ENCODE results near the gene APLF. TPM values are rescaled to one million over a fixed set of nuclear protein-coding genes. Genes with fewer than 3 reads are reported as not detected.
"Not testable (repeated sequence)": the region's sequence is repeated elsewhere in the genome, so short reads cannot be mapped to it uniquely, and the experiment has no call there.

The APLF gene
- total RNA-seq, 3 donors from 2014 or later, result 1.3 to 1.6 (median 1.3) TPM

DNA sequence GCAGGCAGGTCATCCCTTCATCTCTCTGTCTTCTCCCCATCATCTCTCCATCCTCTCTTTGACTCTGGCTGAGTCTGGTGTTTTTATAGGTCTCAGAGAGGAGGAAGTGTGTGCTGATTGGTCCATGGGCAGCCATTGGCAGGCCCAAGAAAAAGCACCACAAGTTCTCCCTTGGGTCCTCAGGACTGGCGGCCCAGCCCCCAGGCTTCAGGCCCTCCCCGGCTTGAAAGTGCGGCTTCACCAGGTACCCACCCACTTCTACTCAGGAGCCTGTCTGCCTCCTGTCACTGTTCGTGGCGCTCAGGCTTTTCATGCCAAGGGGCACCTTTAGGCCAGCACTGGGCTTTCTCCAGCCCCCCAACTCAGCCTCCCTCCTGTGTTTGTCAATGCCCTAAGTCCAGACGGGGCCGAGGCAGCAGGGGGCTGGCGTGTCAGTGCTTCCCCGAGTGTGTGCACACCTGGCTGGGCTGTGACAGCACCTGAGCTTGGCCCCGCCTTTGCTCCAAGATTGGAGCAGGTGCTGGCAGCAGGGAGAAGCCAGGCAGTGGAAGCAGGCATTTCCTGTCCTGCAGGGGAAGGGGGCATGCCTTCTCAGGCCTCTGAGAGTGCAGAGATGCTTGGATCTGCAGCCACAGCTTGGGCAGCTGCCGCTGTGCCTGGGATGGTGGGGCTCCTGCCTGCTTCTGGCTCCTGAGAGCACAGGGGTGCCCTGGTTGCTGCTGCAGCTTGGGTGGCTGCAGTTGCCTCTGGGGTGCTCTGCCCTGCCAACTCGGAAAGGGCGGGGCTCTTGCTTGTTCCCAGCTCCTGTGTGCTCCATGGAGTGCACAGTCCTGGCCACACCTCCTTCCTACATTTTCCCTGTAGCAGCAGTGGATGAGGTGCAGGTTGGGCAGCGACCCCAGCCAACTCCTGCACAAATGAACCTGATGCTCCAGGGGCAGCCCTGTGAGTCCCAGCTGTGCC lies 34.4 kb upstream of the APLF start:
- ATAC-seq, result no peak
- DNase-seq, result no peak
- Mint-ChIP-seq H3K4me1 (ENCODE audit: low read depth) (peaks cover 9% of the 10 kb centered on the region), H3K4me3 (no peak overlapping the region), H3K36me3 (ENCODE audit: insufficient read depth) (no peaks in the 10 kb centered on the region), H3K9me3 (no peaks in the 10 kb centered on the region), H3K27me3 (ENCODE audit: low read depth) (no peaks in the 10 kb centered on the region)

- no peaks in the 10 kb centered on the region for H3K36me3 Mint-ChIP-seq (ENCODE audit: insufficient read depth)
- no peak for DNase-seq
- ATAC-seq, result no peak
- H3K4me1 Mint-ChIP-seq (ENCODE audit: low read depth), result peaks cover 8% of the 10 kb centered on the region
- H3K4me3 Mint-ChIP-seq, result no peak overlapping the region
- no peaks in the 10 kb centered on the region for H3K27me3 Mint-ChIP-seq (ENCODE audit: low read depth)
- H3K9me3 Mint-ChIP-seq, result no peaks in the 10 kb centered on the region
These were observed 32.4 kb upstream of the APLF start for GRCh38 chr2:68434981-68435380.

- DNase-seq, result no peak
- Mint-ChIP-seq H3K27me3 (ENCODE audit: low read depth) (no peaks in the 10 kb centered on the region), H3K4me1 (ENCODE audit: low read depth) (peaks cover 12% of the 10 kb centered on the region), H3K36me3 (ENCODE audit: insufficient read depth) (no peaks in the 10 kb centered on the region), H3K4me3 (no peak overlapping the region), H3K9me3 (no peaks in the 10 kb centered on the region)
- no peak for ATAC-seq
These were observed 31.8 kb upstream of the APLF start for GRCh38 chr2:68435615-68436014.

- H3K4me3 Mint-ChIP-seq, result no peak overlapping the region
- H3K36me3 Mint-ChIP-seq (ENCODE audit: insufficient read depth), result no peaks in the 10 kb centered on the region
- H3K9me3 Mint-ChIP-seq, result no peaks in the 10 kb centered on the region
- H3K27me3 Mint-ChIP-seq (ENCODE audit: low read depth), result no peaks in the 10 kb centered on the region
- peaks cover 17% of the 10 kb centered on the region for H3K4me1 Mint-ChIP-seq (ENCODE audit: low read depth)
- DNase-seq, result no peak
- no peak for ATAC-seq
These were observed 31.1 kb upstream of the APLF start for GRCh38 chr2:68436270-68436669.

DNA sequence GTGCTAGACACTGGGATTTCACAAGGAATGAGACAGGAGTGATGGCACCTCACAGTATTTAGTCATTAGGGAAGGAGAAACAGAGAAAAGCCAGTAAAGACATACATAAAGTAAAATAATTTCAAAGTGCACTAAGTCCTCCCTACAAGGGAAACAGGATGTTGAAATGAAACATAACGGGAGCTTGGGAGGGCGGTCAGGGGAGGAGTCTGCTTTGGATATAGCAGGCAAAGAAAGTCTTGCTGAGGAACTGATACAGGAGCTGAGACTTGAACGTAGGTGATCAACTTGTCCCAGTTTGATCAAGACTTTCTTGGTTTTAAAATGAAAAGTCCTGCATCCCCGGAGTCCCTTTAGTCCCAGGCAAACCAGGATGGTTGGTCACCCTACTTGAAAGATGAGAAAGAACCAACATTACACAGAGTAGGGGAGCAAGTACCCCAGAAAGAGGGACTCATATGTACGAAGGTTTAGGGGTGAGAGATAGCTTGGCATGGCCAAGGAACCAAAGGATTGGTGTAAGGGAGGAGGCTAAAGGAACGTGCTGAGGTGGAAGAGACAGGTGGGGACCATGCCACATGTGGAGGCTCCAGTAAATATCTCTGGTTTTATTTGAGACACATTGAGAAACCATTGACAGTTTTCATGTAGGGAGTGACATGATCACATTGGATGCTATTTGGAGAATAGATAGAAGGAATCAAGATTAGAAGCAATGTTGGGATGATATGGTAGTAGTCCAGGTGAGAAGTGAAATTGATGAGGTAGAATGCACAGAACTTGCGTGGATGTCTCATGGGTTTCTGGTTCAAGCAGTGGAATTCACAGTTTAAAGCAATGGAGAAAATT lies 28.7 kb upstream of the APLF start:
- H3K27me3 Mint-ChIP-seq (ENCODE audit: low read depth), result no peaks in the 10 kb centered on the region
- no peaks in the 10 kb centered on the region for H3K9me3 Mint-ChIP-seq
- peaks cover 21% of the 10 kb centered on the region for H3K4me1 Mint-ChIP-seq (ENCODE audit: low read depth)
- H3K4me3 Mint-ChIP-seq, result no peak overlapping the region
- DNase-seq (no peak), ATAC-seq (no peak)
- no peaks in the 10 kb centered on the region for H3K36me3 Mint-ChIP-seq (ENCODE audit: insufficient read depth)

GRCh38 chr2:68441179-68441993 lies 26.0 kb upstream of the APLF start:
- DNase-seq (peak; percentile 74), ATAC-seq (peak; percentile 98 to 99)
- Mint-ChIP-seq H3K4me3 (peak overlapping the region; percentile 48), H3K36me3 (ENCODE audit: insufficient read depth) (no peaks in the 10 kb centered on the region), H3K27me3 (ENCODE audit: low read depth) (no peaks in the 10 kb centered on the region), H3K4me1 (ENCODE audit: low read depth) (peaks cover 21% of the 10 kb centered on the region), H3K9me3 (no peaks in the 10 kb centered on the region)

GRCh38 chr2:68441994-68442322 lies 25.4 kb upstream of the APLF start:
- ATAC-seq (no peak), DNase-seq (no peak)
- Mint-ChIP-seq H3K27me3 (ENCODE audit: low read depth) (no peaks in the 10 kb centered on the region), H3K4me1 (ENCODE audit: low read depth) (peaks cover 21% of the 10 kb centered on the region), H3K36me3 (ENCODE audit: insufficient read depth) (no peaks in the 10 kb centered on the region), H3K9me3 (no peaks in the 10 kb centered on the region), H3K4me3 (no peak overlapping the region)

- not testable (repeated sequence) for H3K9me3 Mint-ChIP-seq
These were observed 21.0 kb upstream of the APLF start for GRCh38 chr2:68446425-68446824.

DNA sequence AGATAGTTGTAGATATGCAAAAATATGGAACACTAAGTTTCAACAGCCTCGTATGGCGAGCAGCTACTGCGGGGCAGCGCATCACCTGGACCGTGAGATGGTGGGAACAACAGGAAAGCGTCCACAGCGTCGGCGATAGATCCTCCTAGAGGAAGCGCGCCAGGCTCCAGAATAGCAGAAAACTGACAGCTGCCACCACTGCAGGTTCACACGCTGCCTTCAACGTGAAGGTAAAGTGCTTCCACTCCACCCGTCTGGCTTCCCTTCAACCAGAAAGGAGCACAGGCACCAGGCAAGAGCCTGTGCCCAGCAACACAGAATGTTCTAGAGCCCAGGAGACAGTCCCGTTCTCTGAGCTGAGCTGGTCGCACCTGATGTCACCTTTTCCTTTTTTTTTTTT lies 20.3 kb upstream of the APLF start:
- peaks cover 1% of the 10 kb centered on the region for H3K4me1 Mint-ChIP-seq (ENCODE audit: low read depth)
- ATAC-seq (no peak), DNase-seq (no peak)
- H3K27me3 Mint-ChIP-seq (ENCODE audit: low read depth), result no peaks in the 10 kb centered on the region
- H3K36me3 Mint-ChIP-seq (ENCODE audit: insufficient read depth), result no peaks in the 10 kb centered on the region
- H3K9me3 Mint-ChIP-seq, result peaks cover 6% of the 10 kb centered on the region
- H3K4me3 Mint-ChIP-seq, result no peak overlapping the region

More at GRCh38 chr2:68446425-68446824, 21.0 kb upstream of the APLF start:
- H3K4me3 Mint-ChIP-seq; H3K4me1 Mint-ChIP-seq (ENCODE audit: low read depth); DNase-seq; H3K27me3 Mint-ChIP-seq (ENCODE audit: low read depth); H3K36me3 Mint-ChIP-seq (ENCODE audit: insufficient read depth); ATAC-seq: not testable (repeated sequence)

GRCh38 chr2:68448671-68449653 lies 18.4 kb upstream of the APLF start:
- no peak for DNase-seq
- Mint-ChIP-seq H3K9me3 (peaks cover 6% of the 10 kb centered on the region), H3K4me1 (ENCODE audit: low read depth) (peaks cover 15% of the 10 kb centered on the region), H3K27me3 (ENCODE audit: low read depth) (no peaks in the 10 kb centered on the region), H3K4me3 (no peak overlapping the region), H3K36me3 (ENCODE audit: insufficient read depth) (no peaks in the 10 kb centered on the region)
- ATAC-seq, result peak in 1 of 2 donors; percentile 37

DNA sequence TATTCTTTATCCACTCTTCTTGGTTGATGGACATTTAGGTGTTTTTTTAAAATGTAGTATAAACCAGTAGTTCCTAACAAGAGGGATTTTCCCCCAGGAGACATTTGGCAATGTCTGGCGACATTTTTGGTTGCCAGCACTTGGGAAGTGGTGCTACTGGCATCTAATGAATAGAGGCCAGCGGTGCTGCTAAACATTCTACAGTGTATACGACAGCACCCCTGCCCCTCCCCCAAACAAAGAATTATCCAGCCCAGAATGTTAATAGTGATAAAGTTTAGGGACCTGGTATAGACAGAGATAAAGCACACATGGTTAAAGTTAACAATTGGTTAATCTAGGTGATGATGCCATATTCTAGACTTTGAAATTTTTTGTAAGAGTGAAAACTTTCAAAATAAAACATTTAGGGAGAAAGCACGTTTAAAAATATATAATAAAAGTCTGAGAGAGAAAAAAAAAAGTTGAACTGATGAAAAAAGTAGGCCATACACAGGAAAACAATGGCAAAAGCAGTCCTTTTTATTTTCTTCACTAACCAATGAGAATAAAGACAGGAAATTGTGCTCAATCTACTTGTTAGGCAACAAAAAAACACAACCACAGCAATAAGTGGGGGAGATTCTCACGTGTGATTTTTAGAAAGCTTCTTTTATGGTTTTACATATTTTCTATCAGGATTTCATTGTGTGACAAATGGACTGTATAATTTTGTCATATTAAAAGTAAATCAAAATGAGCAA lies 15.1 kb upstream of the APLF start:
- no peak for ATAC-seq
- no peak overlapping the region for H3K4me3 Mint-ChIP-seq
- H3K4me1 Mint-ChIP-seq (ENCODE audit: low read depth), result peaks cover 15% of the 10 kb centered on the region
- no peaks in the 10 kb centered on the region for H3K36me3 Mint-ChIP-seq (ENCODE audit: insufficient read depth)
- H3K27me3 Mint-ChIP-seq (ENCODE audit: low read depth), result no peaks in the 10 kb centered on the region
- DNase-seq, result no peak
- peaks cover 6% of the 10 kb centered on the region for H3K9me3 Mint-ChIP-seq

- Mint-ChIP-seq H3K4me1 (ENCODE audit: low read depth) (peaks cover 15% of the 10 kb centered on the region), H3K4me3 (no peak overlapping the region), H3K36me3 (ENCODE audit: insufficient read depth) (no peaks in the 10 kb centered on the region), H3K9me3 (peaks cover 3% of the 10 kb centered on the region), H3K27me3 (ENCODE audit: low read depth) (no peaks in the 10 kb centered on the region)
- no peak for ATAC-seq
- no peak for DNase-seq
These were observed 13.5 kb upstream of the APLF start for GRCh38 chr2:68453761-68454360.

All from activated T-cell treated with anti-CD3 and anti-CD28 coated beads, Interleukin-2, amount 50 U/mL, for 4 hours (primary cell).